Measurements from ENCODE around the gene NIPA2.

DNA sequence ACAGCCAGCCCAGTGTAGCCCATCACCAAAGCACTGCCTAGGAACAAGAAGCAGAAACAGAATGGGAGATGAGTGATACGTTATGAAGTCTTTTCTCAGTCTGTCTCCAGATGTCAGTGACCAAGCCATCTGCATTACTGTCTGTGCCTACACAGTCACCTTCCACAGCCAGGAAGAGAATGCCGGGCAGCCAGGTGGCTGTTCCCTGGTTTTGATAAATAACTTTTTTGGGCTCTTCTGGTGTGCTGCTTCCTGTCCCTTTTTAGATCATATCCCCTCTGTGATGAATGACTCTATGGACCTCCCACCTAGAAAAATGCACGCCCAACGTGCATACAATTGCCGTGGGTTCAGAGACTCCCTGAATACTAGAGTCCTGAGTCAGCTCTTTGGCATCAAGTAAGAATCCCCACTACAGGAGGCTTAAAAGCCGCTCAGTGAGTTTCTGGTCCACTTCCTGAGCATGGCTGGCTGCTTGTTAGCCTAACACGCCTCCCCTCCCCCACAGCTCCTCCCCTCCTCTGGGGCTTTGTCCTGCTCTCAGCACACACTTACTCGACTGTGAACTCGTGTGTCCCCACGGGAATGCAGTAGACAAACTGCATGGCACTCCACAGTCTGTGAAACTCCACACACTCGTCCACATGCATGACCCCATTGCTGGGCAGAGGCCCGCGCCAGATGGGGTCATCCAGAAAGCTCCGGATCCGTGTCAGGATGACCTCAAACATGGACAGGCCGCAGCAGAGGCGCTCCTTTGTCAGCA, 34.7 kb downstream of the NIPA2 start:
- TF ChIP-seq POLR2A (IDR thresholded peaks at IDR 0.05) = no peak
- TF ChIP-seq, protein P1, sequence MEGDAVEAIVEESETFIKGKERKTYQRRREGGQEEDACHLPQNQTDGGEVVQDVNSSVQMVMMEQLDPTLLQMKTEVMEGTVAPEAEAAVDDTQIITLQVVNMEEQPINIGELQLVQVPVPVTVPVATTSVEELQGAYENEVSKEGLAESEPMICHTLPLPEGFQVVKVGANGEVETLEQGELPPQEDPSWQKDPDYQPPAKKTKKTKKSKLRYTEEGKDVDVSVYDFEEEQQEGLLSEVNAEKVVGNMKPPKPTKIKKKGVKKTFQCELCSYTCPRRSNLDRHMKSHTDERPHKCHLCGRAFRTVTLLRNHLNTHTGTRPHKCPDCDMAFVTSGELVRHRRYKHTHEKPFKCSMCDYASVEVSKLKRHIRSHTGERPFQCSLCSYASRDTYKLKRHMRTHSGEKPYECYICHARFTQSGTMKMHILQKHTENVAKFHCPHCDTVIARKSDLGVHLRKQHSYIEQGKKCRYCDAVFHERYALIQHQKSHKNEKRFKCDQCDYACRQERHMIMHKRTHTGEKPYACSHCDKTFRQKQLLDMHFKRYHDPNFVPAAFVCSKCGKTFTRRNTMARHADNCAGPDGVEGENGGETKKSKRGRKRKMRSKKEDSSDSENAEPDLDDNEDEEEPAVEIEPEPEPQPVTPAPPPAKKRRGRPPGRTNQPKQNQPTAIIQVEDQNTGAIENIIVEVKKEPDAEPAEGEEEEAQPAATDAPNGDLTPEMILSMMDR (IDR thresholded peaks at IDR 0.05) = no peak

All from thyroid gland (tissue), 4 donors.